LoVo (cell line): ENCODE measurements around the gene LTN1.
A peak's percentile ranks its signal among the peaks of the same experiment; 100 is the strongest.
"Not testable (repeated sequence)": the region's sequence is repeated elsewhere in the genome, so short reads cannot be mapped to it uniquely, and the experiment has no call there.

Experiments
- DNase-seq: peaks from one replicate; pipeline ENCODE4 v3.0.0-alpha.2; 2016; ENCODE audit warnings: low spot score

LTN1 gene, protein sequence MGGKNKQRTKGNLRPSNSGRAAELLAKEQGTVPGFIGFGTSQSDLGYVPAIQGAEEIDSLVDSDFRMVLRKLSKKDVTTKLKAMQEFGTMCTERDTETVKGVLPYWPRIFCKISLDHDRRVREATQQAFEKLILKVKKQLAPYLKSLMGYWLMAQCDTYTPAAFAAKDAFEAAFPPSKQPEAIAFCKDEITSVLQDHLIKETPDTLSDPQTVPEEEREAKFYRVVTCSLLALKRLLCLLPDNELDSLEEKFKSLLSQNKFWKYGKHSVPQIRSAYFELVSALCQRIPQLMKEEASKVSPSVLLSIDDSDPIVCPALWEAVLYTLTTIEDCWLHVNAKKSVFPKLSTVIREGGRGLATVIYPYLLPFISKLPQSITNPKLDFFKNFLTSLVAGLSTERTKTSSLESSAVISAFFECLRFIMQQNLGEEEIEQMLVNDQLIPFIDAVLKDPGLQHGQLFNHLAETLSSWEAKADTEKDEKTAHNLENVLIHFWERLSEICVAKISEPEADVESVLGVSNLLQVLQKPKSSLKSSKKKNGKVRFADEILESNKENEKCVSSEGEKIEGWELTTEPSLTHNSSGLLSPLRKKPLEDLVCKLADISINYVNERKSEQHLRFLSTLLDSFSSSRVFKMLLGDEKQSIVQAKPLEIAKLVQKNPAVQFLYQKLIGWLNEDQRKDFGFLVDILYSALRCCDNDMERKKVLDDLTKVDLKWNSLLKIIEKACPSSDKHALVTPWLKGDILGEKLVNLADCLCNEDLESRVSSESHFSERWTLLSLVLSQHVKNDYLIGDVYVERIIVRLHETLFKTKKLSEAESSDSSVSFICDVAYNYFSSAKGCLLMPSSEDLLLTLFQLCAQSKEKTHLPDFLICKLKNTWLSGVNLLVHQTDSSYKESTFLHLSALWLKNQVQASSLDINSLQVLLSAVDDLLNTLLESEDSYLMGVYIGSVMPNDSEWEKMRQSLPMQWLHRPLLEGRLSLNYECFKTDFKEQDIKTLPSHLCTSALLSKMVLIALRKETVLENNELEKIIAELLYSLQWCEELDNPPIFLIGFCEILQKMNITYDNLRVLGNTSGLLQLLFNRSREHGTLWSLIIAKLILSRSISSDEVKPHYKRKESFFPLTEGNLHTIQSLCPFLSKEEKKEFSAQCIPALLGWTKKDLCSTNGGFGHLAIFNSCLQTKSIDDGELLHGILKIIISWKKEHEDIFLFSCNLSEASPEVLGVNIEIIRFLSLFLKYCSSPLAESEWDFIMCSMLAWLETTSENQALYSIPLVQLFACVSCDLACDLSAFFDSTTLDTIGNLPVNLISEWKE (N-terminal part only)

DNA sequence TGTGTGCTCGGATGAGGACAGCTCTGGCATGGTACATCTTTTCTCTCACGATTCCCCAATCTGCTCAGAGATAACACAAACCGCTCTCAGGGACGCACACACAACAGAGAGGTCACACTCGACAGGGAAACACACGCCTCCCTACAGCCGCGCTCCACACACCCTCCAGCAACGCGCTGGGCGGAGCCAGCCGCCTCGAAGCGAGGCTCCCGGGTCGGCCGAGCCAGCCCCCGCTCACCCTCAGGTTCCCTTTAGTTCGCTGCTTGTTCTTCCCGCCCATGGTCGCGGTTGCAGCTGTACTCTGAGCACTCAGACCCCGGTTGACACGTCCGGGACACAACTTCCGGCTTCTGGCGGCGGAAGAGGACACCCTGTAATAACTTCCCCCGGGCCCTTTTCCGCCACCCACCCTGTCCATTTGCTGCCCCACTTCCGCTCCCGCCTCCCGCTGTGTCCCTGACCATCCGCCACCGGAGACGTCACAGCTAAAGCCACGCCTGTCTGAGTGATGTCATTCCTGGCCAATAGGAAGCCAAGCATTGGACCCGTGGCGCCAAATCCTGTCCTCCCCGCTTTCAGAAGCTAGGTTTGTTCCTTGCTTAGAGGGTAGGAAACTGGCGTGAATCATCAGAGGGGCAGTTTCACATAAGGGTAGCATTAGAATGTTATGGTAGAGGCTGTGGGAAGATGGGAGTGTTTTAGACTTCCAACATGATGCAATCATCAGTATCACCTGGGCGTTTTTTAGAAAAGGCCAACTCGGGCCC lies at the start of gene LTN1:
TSS of gene LTN1 (minus strand) at position 352 of the 767 bp plus-strand sequence. CDS start at position 280, 72 bp downstream.
- peak; percentile 99 for DNase-seq

DNA sequence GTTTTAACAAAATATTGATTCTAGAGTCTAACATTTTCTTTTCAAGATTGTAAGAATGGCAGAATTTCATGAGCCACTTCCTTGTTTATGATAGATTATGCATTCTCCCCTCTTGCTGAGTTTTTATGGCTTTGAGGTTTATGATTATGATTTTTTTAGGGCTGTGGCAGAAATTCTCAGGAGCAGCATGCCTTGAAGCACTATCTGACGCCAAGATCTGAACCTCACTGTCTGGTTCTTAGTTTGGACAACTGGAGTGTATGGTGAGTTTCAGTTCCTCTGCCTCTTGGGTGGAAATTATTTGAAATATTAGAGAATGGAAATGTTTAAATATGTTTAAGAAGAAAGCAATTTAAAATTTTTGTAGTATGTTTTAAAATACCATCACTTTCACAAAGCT lies 42.0 kb upstream of the LTN1 start:
- DNase-seq = peak; percentile 22

DNA sequence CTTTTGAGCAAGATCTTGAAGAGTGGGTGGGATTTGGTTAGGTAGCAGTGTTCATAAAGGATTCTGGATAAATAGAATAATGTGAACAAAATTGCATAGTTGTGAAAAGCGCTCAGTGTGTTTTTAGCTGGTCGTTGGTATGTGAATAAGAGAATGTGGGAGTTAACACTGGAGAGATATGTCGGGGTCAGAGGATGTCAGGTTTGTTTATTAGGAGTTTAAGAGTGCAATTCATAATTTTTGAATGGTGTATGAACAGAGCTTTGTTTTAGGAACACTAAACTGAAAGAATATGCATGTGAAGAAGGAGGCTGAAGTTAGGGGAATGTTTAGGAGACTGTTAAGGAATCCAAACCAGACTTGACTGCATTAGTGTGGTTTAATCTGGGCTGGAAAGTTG lies 41.2 kb upstream of the LTN1 start:
- DNase-seq = no peak

DNA sequence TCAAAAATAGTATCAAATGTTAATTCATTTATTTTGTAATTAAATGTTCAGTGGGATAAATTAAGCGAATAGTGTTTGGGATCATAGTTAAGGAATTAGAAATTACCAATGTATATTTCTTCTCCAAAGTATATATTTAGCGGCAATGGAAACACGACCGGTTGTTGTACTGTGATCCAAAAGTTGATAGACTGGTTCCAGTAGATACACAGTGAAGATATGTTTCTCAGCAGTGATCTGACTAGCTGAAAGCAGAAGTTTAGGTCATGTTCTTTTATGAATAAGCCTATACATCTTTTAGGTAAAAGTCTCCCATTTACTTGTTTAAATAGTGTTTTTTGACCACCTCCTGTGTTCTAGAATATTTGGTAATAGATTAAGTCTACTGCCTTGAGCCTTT lies 40.6 kb upstream of the LTN1 start:
- no peak for DNase-seq

DNA sequence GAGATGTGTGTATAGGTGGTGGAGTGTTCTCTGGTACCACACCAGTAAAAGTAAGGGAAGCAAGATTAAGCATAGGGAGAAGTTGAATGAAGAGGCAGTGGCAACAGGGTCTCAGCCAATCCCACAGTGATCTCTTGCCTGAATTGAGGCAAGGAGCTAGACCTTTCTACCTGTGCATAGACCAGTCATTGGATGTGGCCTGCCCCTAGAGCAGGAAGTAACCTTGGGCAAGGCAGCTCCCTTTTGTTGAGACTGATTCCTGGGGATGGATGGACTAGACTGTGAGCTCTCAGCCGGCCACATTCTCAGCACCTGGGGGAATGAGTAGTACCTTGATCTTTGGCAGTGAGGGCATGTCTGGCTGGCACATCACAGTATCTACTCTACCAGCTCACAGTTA lies 38.2 kb upstream of the LTN1 start:
- DNase-seq = no peak

DNA sequence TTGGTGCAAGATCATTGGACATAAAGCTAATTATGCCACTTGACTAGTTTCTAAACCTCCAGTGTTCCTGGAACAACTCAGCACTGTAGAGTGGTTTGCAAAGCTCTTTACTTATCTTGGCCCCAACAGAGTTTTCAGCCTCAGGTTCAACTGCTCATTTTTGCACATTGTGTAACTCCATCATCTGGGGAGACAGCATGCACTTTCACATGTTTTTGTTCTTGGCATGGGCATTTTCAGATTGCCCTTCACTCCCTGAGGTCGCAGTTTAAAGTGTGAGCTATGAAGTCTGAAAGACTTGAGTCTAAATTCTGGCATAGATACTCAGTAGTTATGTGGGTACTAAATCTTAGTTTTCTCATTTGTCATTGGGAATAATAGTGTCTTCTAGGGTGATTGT lies 36.8 kb upstream of the LTN1 start:
- no peak for DNase-seq

DNA sequence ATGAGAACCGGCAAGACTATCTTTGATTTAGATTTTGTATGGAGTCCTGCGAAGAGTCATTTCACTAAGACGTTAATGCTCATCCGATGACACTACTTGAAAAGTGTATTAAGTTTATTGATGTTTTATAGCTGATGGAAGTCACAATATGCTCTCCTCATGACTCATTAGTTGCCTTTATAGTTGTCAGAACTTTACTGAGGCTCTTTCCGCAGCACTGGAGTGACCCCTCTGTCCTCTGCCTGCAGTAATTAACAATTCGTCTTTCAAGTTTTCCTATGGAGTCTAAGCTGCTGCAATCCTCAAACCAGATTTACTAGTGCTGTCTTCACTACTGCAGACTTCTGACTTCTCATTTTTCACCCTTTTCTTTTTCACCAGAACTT lies 32.6 kb upstream of the LTN1 start:
- DNase-seq = peak; percentile 18

DNA sequence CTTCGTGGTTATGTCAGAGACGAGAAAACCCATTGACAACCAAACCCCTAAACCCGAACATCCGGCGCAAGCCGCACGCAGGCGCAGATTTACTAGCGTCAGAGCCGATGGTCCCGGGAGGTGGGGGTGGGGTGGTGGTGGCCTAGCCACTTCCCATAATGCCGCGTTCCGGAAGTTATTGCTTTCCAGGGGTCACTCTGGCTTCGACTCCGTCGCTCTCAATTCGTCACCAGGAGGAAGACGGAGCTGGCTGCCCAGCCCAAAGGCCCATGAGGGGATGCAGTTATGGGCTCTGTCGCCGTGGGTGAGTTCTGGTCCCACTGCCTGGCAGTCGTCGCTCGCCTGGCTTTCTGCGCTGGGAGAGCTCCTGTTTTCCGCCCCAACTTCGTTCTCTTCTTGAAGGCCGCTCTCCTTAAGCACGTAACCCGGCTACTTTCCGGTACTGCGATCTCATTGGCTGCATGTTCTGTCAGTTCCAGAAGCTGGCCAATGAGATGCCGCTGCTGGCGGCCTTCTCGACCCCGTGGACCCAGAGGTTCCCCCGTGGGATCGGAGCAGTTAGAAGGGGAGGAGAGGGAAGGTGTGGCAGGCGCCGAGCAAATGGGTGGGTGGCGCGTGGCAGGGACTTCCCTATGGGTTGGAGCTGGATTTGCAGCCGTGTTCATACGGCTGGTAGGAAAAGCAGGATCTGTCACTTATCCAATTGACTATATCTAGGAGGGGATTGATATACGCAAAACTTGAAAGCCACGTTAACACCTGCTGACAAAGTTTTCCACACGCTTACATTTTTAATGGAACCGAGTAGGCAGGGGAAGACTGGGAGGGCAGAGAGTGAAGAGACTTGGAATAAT lies 32.0 kb upstream of the LTN1 start, which contains the start of gene USP16:
TSS of gene USP16 (plus strand) at position 195 of the 854 bp plus-strand sequence. CDS start 3,246 bp downstream, outside the sequence.
- DNase-seq = peak; percentile 96

DNA sequence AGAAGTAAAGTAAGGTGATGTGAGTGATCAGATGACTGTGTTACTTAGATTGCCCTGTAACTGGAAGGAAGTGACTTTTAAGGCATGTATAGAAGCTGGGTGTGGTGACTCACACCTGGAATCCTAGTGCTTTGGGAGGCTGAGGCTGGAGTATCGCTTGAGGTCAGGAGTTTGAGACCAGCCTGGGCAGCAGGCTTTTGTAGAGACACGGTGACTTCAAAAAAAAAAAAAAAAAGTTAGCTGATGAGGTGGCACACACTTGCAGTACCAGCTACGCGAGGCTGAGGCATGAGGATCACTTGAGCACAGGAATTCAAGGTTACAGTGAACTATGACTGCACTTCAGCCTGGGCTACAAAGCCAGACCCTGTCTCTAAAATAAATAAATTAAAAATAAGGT lies 29.5 kb upstream of the LTN1 start:
- DNase-seq = no peak

DNA sequence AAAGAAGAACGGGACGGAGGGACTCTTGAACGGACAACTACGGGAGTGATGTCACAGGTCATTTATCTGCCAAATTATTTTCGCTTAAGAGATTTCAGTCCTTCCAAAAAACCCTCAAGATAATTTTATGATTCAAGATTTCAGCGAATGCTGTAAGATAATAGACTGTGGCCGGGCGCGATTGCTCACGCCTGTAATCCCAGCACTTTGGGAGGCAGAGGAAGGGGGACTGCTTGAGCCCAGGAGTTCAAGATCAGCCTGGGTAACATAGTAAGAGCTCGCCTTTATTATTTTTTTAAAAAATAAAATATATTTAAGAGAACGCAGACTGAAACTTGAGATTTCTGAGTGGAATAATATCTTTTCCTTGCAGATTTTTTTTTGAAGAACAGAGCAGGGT lies 25.9 kb upstream of the LTN1 start:
- DNase-seq = no peak

DNA sequence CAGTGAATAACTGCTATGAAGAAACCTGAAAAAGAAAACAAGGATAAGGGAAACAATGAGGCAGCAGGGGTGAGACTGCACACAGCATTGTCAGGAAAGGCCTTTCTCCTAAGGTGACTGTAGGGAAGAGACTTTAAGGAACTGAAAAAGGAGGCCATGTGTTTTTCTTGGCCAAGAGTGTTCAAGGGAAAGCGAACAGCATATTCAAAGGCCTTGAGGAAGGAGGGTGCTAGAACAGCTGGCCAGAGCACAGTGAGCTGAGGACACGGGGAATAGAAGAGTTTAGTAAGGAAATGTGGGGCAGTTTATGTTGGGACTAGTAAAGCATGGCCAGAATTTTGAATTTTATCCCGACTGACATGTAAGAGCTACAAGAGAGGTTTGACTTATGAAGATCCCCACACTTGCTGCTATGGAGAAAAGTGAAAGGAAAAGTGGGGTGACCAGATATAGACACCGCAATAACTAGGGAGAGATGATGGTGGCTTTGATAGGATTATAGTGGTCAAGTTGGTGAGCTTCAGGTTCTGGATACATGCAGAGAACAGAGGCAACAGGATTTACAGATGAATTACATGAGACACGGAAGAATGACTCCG lies 25.1 kb upstream of the LTN1 start:
- no peak for DNase-seq

DNA sequence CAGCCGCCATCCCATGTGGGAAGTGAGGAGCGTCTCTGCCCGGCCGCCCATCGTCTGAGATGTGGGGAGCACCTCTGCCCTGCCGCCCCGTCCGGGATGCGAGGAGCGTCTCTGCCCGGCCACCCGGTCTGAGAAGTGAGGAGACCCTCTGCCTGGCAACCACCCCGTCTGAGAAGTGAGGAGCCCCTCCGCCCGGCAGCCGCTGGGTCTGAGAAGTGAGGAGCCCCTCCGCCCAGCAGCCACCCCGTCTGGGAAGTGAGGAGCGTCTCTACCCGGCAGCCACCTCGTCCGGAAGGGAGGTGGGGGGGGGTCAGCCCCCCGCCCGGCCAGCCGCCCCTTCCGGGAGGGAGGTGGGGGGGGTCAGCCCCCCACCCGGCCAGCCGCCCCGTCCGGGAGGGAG lies 18.6 kb upstream of the LTN1 start:
- DNase-seq = not testable (repeated sequence)

DNA sequence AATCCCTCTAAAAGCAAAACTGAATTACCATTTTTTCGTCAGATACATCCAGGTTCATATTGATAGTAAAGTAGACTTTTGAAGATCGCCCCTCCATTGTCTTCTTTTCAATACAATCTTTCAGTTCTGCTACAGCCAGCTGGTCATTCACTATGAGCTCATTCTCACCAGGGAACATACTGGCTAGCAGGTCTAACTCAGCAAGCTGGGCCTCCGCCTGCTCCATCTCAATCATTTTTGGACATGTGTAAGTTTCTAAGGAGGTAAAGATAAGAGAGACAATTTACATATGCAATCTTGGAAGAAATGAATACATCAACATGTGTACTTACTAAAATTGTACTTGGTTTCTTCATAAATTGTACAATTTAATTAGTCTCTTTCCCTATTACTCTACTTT lies 15.7 kb upstream of the LTN1 start:
- no peak for DNase-seq

DNA sequence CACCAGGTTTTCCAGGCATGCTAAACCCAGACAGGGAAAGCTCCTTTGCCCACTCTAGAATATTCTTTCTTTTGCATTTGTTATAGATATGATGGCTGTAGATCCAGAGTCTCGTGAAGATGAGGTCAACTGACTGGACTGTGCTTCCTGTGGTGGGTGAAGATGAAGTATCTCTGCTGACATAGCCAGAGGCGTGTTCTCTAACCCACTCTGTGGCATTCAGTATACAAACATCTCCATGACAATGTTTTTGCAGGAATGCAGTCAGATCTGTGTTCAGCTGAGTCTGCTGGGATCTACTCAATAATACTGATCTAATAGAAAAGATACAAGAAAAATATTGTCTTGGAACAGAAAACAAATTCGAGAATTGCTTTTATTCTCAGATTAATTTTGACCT lies 15.1 kb upstream of the LTN1 start:
- DNase-seq = no peak

DNA sequence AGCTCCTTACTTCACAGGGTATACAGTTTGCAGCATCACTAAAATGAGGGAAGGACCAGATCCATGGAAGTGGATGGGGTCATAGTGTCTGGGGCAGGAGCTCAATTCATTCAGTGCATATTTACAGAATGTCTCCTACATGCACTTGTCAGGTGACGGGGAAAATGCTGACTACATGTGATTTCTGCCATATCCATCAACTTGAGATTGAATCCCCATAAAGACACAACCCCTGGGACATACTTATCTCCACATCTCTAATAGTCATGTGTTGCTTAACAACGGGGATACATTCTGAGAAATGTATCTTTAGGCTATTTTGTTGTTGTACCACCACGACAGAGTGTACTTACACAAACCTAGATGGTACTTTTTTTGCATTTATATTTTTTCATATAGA lies 14.5 kb upstream of the LTN1 start:
- no peak for DNase-seq

DNA sequence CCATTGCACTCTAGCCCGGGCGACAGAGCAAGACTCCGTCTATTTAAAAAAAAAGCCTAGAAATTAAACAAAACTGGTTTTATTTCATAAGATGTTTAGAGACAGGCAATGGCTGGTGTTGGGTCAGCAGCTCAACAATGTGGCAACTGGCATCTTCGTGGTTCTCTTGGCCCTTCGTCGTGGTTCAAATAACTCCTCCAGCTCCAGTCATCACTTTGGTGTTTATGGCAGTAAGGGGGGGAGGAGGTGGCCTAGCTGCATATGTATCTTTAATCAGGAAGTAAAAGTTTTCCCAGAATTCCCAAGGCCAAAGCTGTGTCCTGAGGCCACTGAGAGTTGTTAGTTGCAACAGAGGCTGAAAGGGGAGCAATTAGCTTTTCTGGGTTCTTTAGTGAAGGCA lies 13.0 kb upstream of the LTN1 start:
- no peak for DNase-seq

DNA sequence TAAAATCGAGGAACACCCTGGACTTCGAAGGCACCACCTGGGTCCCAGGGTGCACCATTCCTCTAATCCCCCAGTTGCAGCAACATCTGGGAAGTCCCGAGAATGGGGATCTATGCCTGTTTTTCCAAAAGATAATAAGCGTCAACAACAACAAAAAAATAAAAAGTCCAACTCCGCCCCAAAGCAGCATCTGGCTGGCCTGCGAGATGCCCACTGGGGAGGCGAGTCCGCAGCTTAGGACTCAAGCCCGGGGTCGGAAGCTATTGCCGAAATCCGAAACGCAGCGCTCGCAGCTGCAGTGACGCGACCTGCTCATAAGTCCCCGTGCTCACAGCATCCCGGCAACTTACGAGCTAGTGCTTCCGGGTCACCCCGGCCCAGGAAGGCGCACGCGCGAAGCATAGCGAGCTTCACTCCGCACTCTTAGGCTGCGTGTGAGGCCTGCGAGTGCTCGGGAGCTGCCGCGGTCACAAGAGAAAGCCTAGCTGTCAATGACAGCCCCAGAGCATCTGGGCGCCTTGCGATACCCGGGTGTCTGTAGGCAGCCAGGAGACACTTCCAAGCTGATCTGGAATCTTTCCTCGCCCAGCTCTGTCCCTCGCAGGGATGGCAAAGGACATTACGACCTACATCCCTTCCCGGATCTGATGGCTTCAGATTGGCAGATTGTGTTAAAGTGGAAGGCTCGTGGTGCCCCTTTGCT lies 9.9 kb upstream of the LTN1 start:
- DNase-seq = peak; percentile 93

DNA sequence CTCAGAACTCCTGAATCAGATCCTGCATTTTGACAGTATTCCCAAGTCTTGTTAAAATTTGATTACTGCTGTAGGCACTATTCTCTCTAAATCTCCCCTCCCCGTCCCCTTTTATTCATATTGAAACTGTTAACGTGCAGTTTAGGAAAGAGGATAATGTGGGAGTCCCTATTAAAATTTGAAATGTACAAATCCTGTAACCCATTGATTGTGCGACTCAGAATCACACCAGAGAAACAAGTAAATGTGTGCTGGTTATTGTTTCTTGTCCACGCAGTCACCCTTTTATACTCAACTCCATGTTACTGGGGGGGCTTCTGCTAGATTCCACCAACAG lies 584 bp upstream of the LTN1 start:
- no peak for DNase-seq

DNA sequence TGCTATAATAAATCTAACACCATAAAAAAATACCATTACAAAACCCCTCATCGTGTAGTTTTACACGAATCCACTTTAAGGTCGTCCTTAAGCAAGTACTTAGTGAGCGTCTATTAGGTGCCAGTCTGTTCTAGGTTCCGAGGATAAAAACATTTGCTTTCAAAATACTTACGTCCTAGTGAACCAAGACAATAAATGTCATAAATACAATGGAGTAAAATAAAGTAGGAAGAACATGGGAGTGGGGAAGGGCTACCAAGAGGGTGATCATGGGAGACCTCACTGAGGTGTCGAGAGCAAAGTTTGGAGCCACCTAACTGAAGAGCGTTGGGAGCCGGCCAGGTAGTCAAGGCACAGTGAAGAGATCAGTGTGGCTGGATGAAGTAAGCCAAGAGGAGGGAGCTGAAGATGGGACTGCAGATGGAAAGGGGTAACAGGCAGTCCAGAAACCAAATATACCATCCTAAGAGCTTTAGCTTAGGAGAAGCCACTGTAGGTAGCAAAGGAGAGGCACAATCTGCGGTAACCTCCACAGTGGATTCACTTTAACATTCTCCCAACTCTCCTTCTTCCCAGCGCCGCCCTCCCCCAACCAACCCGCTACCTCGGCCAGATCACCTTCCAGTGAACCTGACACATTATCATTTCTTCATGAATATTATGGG lies 684 bp downstream of the LTN1 start:
- DNase-seq = peak; percentile 16
